Endothelial cell of umbilical vein (primary cell): ENCODE data around the gene STX8. TPM values are rescaled to one million over a fixed set of nuclear protein-coding genes. Genes with fewer than 3 reads are reported as not detected.
"Not testable (repeated sequence)": the region's sequence is repeated elsewhere in the genome, so short reads cannot be mapped to it uniquely, and the experiment has no call there.

Experiments used
- BruUV-seq: library from RNA; stranded (reverse); fragments of 400-500 nt; replicated peaks from 2 replicates; lab custom pipeline; 2021; lab: Mats Ljungman, UMichigan
- CTCF ChIA-PET: fragments of 300-600, 350-600 bp; sonication (Branson Sonifier 250); formaldehyde crosslinking; loops from one replicate; lab custom pipeline; 2021; ENCODE audit warnings: antibody characterized with exemption, inconsistent platforms; lab: Charles Lee
- POLR2A ChIA-PET: fragments of 300-600, 350-600 bp; sonication (Branson Sonifier 250); formaldehyde crosslinking; loops from one replicate; lab custom pipeline; 2021; ENCODE audit warnings: antibody characterized with exemption, inconsistent platforms; lab: Charles Lee
- DNase-seq: peaks from one replicate; pipeline ENCODE4 v3.0.0-alpha.2; 2011; ENCODE audit warnings: low read depth, low spot score
- FAIRE-seq: peaks from 2 replicates; lab custom pipeline; 2011; peaks lifted over from hg19 to GRCh38; lab: Jason Lieb, UNC
- H2AFZ ChIP-seq: 2 replicates; pipeline ENCODE4 v1.6.0; 2012; ENCODE audit warnings: low read depth, low read length, control low read depth, inconsistent platforms
- H3K27ac ChIP-seq: 2 replicates; pipeline ENCODE4 v1.5.1; 2011; ENCODE audit warnings: low read depth, mild to moderate bottlenecking, control low read depth, low read length, moderate library complexity; ENCODE audit not compliant: insufficient read depth
- H3K27me3 ChIP-seq, 2 experiments: 2 replicates each; pipeline versions ENCODE4 v1.6.0 to v1.6.1; 2011; ENCODE audit warnings: low read length in 2 of 2, mixed read lengths in 1 of 2; ENCODE audit not compliant: control insufficient read depth in 2 of 2, insufficient read depth in 2 of 2
- H3K36me3 ChIP-seq, 2 experiments: 2 replicates in 1 of 2; 3 replicates in 1 of 2; pipeline ENCODE4 v1.5.1; 2011; ENCODE audit warnings: low read length in 2 of 2, mild to moderate bottlenecking in 1 of 2, moderate library complexity in 1 of 2; ENCODE audit not compliant: control insufficient read depth in 2 of 2, insufficient read depth in 2 of 2; ENCODE audit errors: extremely low read depth in 1 of 2
- H3K4me1 ChIP-seq: 3 replicates; pipeline ENCODE4 v1.5.1; 2011; ENCODE audit warnings: mild to moderate bottlenecking, low read length; ENCODE audit not compliant: control insufficient read depth, insufficient read depth; ENCODE audit errors: extremely low read depth
- H3K4me2 ChIP-seq: 2 replicates; pipeline ENCODE4 v1.6.1; 2011; ENCODE audit warnings: low read length, control low read depth, mixed read lengths; ENCODE audit not compliant: insufficient read depth
- H3K4me3 ChIP-seq, 3 experiments: fragments of 200-600 bp in 1 of 3; sonication (generic), shearing (Covaris generic) in 1 of 3; replicated peaks in 1 of 3; 2 replicates each; pipeline ENCODE4 v1.5.1; 2011 to 2016; ENCODE audit warnings: control low read depth in 3 of 3, low read length in 3 of 3, mild to moderate bottlenecking in 2 of 3, inconsistent platforms in 1 of 3, low read depth in 1 of 3, moderate library complexity in 1 of 3; ENCODE audit not compliant: insufficient read depth in 1 of 3
- H3K79me2 ChIP-seq: 2 replicates; pipeline ENCODE4 v1.6.0; 2012; ENCODE audit warnings: low read length, inconsistent platforms; ENCODE audit not compliant: control insufficient read depth, insufficient read depth
- H3K9ac ChIP-seq: replicated peaks from 2 replicates; pipeline ENCODE3; 2011; ENCODE audit warnings: low read length, control low read depth; ENCODE audit not compliant: insufficient read depth; ENCODE audit errors: extremely low read depth
- H3K9me1 ChIP-seq: replicated peaks from 3 replicates; pipeline ENCODE4 v1.6.0; 2011; ENCODE audit warnings: mild to moderate bottlenecking, low read length; ENCODE audit not compliant: control insufficient read depth, insufficient read depth; ENCODE audit errors: extremely low read depth
- H3K9me3 ChIP-seq: replicated peaks from 2 replicates; pipeline ENCODE4 v1.5.1; 2012; ENCODE audit warnings: low read length, inconsistent platforms; ENCODE audit not compliant: control insufficient read depth, insufficient read depth
- H4K20me1 ChIP-seq: replicated peaks from 2 replicates; pipeline ENCODE3; 2011; ENCODE audit warnings: mild to moderate bottlenecking, low read length; ENCODE audit not compliant: control insufficient read depth, insufficient read depth; ENCODE audit errors: extremely low read depth
- EZH2 ChIP-seq: IDR thresholded peaks from 2 replicates; pipeline ENCODE4 v1.6.1; 2012; ENCODE audit warnings: borderline replicate concordance, low read depth, mild to moderate bottlenecking, moderate library complexity, low read length, inconsistent platforms; ENCODE audit not compliant: severe bottlenecking
- FOS ChIP-seq: IDR thresholded peaks from 2 replicates; pipeline ENCODE4 v1.6.1; 2011; ENCODE audit warnings: mild to moderate bottlenecking, low read length, moderate library complexity, borderline replicate concordance; ENCODE audit not compliant: insufficient read depth
- GATA2 ChIP-seq: IDR thresholded peaks from 2 replicates; pipeline ENCODE4 v1.7.0; 2011; ENCODE audit warnings: low read depth, mild to moderate bottlenecking, moderate library complexity, mixed read lengths, low read length; ENCODE audit not compliant: insufficient read length, insufficient read depth
- JUN ChIP-seq: IDR thresholded peaks from 2 replicates; pipeline ENCODE4 v1.6.1; 2011; ENCODE audit warnings: borderline replicate concordance, low read depth; ENCODE audit not compliant: insufficient read length, insufficient read depth
- MYC ChIP-seq: IDR thresholded peaks from one replicate; pipeline ENCODE4 v1.6.1; 2011; ENCODE audit warnings: mild to moderate bottlenecking, low read depth, low read length
- POLR2A ChIP-seq: IDR thresholded peaks from 2 replicates; pipeline ENCODE4 v1.6.1; 2012; ENCODE audit warnings: low read depth, mild to moderate bottlenecking, control low read depth, low read length
- POLR2AphosphoS5 ChIP-seq: IDR thresholded peaks from 2 replicates; pipeline ENCODE4 v1.6.1; 2012; ENCODE audit warnings: low read depth, mild to moderate bottlenecking, control low read depth, low read length, moderate library complexity; ENCODE audit not compliant: insufficient read depth
- dilution Hi-C: fragments of 300-500 bp; cut with MboI; formaldehyde crosslinking; loops from one replicate; pipeline ENCODE4 v1.15.0; 2019; ENCODE audit warnings: low sequenced_read_pairs; ENCODE audit not compliant: extremely low pct_ligation_motif_present
- intact Hi-C: fragments of 100-400 bp; cut with micrococcal nuclease; formaldehyde crosslinking; loops from one replicate; pipeline ENCODE4 v1.10.0; 2022
- polyA plus RNA-seq, 4 experiments: library from polyadenylated mRNA; depleted of rRNA in 3 of 4; stranded (reverse) in 3 of 4; unstranded in 1 of 4; fragments of >200 nt; gene quantifications; 2 replicates each; pipeline versions ENCODE4 v1.2.1 to v1.2.3, GENCODE V29; 2011 to 2012; ENCODE audit warnings: missing spikeins in 1 of 4
- total RNA-seq: library from RNA; stranded (reverse); gene quantifications from 2 replicates; pipeline ENCODE4 v1.2.3, GENCODE V29; 2021
- TF ChIP-seq, protein P1 (sequence below): IDR thresholded peaks from 2 replicates; pipeline ENCODE4 v1.6.1; 2011; ENCODE audit not compliant: insufficient read depth, insufficient read length
- TF ChIP-seq, protein P2 (sequence below), 2 donors: IDR thresholded peaks; 1 replicate in 1 of 2; 2 replicates in 1 of 2; pipeline ENCODE4 v1.5.1; 2011; ENCODE audit warnings: low read length in 2 of 2, mild to moderate bottlenecking in 2 of 2, moderate library complexity in 2 of 2, control low read depth in 1 of 2, inconsistent platforms in 1 of 2, low read depth in 1 of 2; ENCODE audit not compliant: insufficient read depth in 1 of 2; ENCODE audit errors: extremely low read depth in 1 of 2

Gene STX8
- total and polyA plus RNA-seq, 2 donors (not counting 3 experiments of a cell fraction or from before 2014, with no cell fraction given) = 25.9 to 67.3 TPM

DNA sequence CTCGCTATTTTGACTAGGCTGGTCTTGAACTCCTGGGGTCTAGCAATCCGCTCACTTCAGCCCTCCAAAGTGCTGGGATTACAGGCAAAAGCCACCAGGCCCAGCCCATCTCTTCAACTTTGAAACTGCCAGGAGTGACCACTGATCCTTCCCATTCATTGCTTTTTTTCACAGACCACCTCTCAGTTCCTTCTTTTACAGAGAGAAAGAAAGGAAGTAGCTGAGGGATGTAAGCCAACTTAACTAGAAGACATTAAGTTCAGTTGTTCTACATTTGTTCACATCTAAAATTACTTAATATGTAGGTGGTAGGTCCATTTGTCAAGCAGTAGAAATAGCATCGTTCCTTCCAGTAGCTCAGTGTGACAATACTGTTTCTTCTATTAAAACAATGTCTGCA, 219.8 kb downstream of the STX8 start:
- Histone ChIP-seq H3K9me3 (no peaks in the 10 kb centered on the region), H3K27me3 (no peaks in the 10 kb centered on the region), H3K79me2 (no peaks in the 10 kb centered on the region), H3K4me3 (no peak overlapping the region), H3K27ac (no peak overlapping the region), H3K4me1 (no peaks in the 10 kb centered on the region), H3K4me2 (no peak overlapping the region), H4K20me1 (no peaks in the 10 kb centered on the region), H2AFZ (no peak overlapping the region), H3K36me3 (no peaks in the 10 kb centered on the region), H3K9me1 (no peaks in the 10 kb centered on the region), H3K9ac (no peak overlapping the region)
- intact Hi-C loops = no loop called here
- ChIA-PET CTCF (interaction anchor here (0.9 kb wide), 1 partner anchor 358 kb away, joined by 3 read pairs; no protein-coding TSS in a partner anchor), POLR2A (no interaction called here)
- dilution Hi-C loops = no loop called here
- FAIRE-seq (no peak), DNase-seq (no peak)
- no TSS peak for BruUV-seq
- TF ChIP-seq, protein P1, sequence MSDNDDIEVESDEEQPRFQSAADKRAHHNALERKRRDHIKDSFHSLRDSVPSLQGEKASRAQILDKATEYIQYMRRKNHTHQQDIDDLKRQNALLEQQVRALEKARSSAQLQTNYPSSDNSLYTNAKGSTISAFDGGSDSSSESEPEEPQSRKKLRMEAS = no peak
- TF ChIP-seq POLR2A (no peak), GATA2 (no peak), POLR2AphosphoS5 (no peak), FOS (no peak), JUN (no peak), MYC (no peak), EZH2 (no peak)
- TF ChIP-seq, protein P2, sequence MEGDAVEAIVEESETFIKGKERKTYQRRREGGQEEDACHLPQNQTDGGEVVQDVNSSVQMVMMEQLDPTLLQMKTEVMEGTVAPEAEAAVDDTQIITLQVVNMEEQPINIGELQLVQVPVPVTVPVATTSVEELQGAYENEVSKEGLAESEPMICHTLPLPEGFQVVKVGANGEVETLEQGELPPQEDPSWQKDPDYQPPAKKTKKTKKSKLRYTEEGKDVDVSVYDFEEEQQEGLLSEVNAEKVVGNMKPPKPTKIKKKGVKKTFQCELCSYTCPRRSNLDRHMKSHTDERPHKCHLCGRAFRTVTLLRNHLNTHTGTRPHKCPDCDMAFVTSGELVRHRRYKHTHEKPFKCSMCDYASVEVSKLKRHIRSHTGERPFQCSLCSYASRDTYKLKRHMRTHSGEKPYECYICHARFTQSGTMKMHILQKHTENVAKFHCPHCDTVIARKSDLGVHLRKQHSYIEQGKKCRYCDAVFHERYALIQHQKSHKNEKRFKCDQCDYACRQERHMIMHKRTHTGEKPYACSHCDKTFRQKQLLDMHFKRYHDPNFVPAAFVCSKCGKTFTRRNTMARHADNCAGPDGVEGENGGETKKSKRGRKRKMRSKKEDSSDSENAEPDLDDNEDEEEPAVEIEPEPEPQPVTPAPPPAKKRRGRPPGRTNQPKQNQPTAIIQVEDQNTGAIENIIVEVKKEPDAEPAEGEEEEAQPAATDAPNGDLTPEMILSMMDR (IDR thresholded peaks at IDR 0.05; ENCODE audit: extremely low read depth in 1 of 2, insufficient read depth in 1 of 2, low read depth in 1 of 2, low read length in 2 of 2) = no peak

DNA sequence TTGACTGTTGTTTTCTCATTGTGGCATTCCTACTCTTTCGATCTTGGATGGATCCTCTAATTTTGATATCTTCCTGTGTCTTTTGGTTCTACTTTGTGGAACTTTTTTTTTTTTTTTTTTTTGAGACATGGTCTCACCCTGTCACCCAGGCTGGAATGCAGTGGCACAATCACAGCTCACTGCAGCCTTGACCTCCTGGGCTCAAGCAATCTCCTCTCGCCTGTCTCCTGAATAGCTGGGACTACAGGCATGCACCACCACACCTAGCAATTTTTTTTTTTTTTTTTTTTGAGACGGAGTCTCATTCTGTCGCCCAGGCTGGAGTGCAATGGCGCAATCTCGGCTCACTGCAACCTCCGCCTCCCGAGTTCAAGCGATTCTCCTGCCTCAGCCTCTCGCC, 220.4 kb downstream of the STX8 start:
- H3K9ac ChIP-seq, BruUV-seq, dilution Hi-C loops, H3K79me2 ChIP-seq, H3K4me1 ChIP-seq, H3K36me3 ChIP-seq, FAIRE-seq, H4K20me1 ChIP-seq, H2AFZ ChIP-seq, H3K27me3 ChIP-seq, H3K9me1 ChIP-seq, H3K4me2 ChIP-seq, DNase-seq, intact Hi-C loops, H3K9me3 ChIP-seq, H3K4me3 ChIP-seq, POLR2A ChIA-PET, CTCF ChIA-PET, H3K27ac ChIP-seq: not testable (repeated sequence)
